Stimulated activated CD4-positive, alpha-beta T cell treated with anti-CD3 and anti-CD28 coated beads, Interleukin-4, amount 100 ng/mL, for 48 hours (primary cell): ENCODE measurements around the gene AGPAT2.

Experiments used
- DNase-seq, 2 donors: peaks; one replicate each; pipeline ENCODE4 v3.0.0-alpha.2; 2020; ENCODE audit warnings: low read depth in 2 of 2

Gene AGPAT2

DNA sequence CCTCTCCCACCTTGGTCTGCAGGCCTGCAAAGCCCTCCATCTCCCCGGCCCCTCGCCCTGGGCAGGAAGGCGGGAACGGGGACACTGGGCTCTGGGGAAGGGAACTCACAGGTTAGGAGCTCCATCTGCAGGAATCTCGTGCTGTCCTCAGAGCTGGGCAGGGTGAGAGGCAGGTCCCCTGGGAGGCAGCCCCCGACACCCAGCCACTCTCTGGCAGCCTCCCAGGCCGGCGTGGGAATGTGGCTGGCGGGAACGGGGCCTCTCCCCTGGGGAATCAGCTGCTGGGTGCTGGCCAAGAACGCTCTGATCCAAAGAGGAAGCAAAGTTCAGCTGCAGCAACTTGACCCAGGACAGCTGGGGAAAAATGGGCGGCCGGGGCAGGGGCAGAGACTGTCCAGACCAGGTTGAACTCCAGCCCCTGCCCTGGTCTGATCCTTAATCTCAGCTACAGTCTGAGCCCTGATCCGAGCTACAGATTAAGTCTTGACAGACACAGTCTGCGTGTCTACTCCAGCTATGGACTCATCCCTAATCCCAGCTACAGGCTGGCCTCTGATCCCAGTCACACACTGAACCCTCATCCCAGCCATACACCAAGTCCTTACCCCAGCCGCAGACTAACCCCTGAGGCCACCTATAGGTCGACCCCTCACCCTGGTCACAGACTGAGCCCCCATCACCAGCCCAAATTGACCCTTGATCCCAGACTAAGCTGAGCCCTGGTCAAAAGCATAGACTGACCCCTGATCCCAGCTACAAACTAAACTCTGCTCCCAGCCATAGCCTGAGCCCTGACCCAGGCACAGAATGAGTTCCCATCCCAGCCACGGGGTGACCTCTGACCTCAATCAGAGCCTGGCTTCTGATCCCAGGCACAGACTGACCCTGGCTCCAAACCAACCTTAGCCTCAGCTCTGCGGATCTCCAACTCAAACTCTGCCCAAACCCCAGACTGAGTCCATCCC is 61.9 kb downstream of the AGPAT2 start:
- DNase-seq, result no peak

DNA sequence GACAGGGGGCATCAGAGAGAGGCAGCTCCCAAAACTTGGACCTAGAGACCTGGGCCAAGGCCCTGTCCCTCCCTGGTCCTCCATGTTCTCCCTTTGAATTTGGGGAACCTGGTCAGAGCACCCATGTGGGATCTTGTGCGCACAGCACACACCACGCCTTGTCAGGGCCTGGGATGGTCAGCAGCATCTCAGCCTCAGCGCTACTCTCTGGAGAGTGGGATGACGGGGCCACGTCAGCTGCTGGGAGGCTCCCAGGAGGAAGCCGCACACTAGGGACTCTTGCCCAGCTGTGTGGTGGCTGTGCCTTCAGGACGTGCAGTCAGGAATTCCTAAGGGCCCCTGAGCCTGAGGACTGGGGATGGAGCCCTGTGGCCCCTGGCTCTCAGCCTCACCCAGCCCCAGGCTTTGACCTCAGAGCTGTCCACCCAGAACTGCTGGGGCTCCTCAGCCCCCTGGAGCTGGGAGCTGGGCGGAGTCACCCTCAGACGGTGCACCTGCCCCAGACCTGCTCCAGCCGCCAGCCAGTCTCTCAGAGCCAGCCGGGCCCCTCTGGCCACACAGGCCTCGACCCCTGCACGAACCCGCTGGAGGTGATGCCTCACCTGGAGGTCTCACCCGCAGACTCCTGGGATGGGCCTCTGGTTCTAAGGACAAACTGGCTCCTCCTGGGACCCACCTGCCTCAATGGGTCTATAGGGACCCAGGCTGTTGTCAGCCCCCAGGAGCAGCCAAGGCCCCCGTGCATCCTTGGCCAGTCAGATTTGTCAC is 62.9 kb downstream of the AGPAT2 start:
- no peak for DNase-seq

DNA sequence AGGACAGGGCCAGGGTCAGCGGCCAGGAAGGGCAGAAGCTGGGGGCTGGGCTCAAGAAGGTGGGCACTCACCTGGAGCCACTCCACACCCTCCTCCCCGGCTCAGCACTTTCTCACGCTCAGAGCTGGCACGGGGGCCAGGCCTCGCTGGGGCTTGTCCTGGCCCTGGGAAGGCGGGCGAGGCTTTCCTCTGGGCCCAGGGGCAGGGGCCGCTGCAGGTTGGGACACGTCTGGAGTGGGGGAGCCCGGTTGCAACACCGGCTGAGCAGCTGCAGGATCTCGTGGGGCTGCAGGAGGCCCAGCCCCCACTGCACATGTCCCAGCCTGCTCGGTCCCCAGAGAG is 63.4 kb downstream of the AGPAT2 start:
- DNase-seq, result no peak
